ENCODE measurements around the gene MTMR10.

Gene MTMR10

GRCh38 chr15:30956216-30957124, 35.0 kb downstream of the MTMR10 start:
- no peak for DNase-seq

DNA sequence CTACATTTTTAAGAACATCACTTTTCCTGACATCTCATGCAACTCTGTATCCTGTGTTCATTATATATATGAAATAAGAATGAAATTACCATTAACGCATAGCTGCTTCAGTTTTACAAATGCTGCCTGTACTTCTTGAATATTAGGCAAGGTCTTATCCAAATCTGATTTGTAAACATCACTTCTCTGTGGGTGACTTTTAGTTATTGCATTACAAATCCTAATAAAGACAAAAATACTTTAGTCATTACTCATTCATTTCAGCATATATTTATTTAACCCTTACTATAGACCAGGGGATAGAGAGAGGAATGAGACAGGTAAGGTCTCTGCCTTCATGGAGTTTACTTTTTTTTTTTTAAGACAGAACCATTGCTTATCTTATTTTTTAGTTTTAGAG, 36.8 kb downstream of the MTMR10 start:
- DNase-seq = no peak

DNA sequence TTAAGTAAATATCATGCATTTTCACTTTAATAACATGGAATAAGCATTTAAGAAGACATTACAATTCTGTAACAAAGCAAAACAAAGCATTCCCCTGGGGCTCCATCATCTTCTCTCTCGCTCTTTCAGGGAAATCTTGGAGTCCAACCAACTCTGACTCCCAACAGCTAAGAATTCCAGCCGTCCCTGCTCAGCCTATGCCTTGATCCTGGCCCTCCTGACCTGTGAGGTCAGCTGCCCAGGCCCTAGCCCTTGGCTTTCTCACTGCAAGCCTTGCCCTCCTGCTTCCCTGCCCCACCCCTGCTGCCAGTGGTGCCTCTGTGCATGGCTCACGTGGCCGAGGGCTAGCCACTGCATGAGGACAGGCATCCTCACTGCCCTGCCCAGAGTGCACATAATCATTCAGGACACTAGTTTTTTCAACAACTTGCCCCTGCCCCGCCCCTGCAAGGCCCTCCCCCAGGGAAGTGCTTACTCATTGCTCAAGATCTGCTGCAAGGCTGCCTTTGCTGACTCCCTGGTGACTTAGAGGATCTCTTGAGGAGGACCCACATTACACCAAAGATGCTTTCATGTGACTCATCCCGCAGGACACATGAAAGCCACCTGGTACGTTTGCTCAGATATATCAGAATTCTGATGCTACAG, 37.6 kb downstream of the MTMR10 start:
- DNase-seq = peak; percentile 13

- DNase-seq = no peak
These were observed 38.2 kb downstream of the MTMR10 start for GRCh38 chr15:30953183-30953582.

DNA sequence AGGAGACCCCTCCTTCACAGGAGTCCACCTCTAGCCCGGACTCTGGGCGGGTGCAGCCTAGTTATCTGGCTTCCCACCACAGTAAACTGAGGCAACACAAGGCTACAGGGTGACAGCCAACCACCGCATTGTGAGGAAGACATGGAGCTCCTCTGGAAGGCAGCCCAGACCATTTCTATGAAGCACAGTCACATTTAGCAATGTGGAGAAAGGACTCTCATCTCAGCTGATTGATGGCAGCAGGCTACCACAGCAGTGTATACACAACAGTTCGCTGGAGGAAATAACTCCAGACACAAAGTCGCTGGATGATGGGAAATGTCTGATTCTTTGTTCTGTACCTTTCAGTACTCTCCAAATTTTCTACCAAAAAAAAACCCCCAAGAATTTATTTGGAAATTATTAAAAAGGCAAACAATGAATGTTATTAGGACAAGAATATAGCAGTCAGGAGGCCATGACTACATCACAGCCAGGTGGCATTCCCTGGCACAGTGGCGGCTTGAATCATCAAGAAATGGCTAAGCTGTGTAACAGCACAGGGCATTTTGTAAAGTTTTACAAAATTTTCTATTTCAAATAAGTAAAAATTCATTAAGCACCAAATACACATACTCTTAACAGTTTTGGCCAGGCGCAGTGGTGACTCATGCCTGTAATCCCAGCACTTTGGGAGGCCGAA, 47.6 kb downstream of the MTMR10 start:
- DNase-seq = no peak

- no peak for DNase-seq
These were observed 49.9 kb downstream of the MTMR10 start for GRCh38 chr15:30941520-30941919.

GRCh38 chr15:30940359-30940758, 51.1 kb downstream of the MTMR10 start:
- DNase-seq = no peak

GRCh38 chr15:30939161-30939560, 52.3 kb downstream of the MTMR10 start:
- no peak for DNase-seq

GRCh38 chr15:30933293-30933692, 58.1 kb downstream of the MTMR10 start:
- DNase-seq = no peak

DNA sequence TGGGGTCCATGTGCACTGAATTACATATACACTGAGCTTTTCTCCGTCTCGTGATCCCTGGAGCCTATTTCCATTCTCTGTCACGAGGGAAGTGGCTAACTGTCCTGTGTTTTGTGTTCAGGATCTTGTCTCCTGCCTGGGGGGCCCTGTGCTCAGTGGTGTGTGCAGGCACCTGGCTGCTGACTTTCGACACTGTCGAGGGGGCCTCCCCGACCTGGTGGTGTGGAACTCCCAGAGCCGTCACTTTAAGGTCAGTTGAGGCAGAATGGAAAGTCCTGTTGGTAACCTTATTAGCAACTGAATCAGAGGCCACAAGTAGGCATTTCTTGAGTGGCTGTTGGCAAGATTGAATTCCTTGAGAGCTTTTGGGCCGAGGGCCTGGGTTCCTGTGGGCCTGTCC, 61.0 kb downstream of the MTMR10 start:
- DNase-seq = no peak

GRCh38 chr15:30929982-30930381, 61.4 kb downstream of the MTMR10 start:
- no peak for DNase-seq

DNA sequence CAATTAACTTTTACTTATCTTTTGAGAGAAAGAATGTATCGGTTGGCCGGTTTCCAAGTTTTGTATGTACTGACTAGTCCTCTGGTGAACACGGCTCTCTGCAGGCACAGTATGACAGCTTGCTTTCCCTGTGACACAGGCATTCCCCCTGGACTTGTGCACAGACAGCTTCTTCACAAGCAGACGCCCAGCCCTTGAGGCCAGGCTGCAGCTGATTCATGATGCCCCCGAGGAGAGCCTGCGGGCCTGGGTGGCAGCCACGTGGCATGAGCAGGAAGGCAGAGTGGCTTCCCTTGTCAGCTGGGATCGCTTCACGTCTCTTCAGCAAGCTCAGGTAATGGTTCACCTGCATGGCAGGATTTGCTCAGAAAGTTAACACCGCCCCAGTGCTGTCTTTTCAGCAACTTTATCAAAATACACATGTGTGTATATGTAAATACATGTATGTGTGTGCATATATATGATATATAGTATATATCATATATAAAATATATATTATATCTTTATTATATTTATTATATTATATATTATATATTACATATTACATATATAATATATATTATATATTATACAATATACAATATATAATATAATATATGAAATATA, 62.3 kb downstream of the MTMR10 start:
- DNase-seq = no peak

DNA sequence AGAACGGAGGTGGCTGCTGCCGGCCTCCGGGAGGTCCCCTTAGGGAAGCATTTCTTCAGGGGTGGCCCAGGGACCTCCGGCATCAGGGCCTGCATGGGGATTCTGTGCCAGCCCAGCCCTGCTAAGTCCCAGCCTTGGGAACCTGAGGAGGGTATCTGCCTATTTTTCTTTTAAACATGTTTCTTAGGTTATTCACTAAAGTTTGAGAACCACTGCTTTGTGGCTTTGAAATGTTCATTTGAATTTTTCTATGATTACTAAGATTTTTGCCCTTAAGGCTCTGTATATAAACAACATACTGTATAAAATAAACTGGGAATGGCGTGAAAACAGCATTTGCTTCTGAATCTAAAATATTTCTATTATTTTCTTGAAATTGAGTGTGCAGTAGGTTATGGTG, 63.4 kb downstream of the MTMR10 start:
- no peak for DNase-seq

DNA sequence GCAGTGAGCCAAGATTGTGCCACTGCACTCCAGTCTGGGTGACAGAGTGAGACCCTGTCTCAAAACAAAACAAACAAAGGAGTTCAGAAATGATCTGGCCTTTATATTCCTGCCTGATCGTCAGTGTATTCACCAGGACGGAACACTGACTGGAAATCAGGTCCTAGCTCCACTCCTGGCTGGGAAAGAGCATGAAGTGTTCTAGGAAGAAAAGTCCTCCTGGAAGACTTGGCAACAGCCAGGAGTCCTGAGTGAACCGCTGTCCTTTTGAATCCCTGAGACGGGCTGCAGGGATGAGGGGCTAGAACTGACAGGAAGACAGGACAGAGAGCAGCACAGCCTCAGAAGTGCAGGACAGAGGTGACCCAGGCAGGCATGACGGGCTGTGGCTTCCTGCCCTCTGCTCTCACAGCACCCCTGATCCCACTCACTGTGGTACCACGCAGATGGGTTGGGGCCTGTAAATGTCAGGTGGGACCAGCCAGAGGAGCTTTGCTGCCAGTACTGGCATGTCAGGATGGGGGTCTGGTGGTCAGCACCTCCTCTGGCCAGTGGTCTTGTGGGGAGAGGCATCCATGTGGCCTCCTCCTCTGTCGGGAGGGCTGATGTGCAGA, 64.2 kb downstream of the MTMR10 start:
- DNase-seq = no peak

DNA sequence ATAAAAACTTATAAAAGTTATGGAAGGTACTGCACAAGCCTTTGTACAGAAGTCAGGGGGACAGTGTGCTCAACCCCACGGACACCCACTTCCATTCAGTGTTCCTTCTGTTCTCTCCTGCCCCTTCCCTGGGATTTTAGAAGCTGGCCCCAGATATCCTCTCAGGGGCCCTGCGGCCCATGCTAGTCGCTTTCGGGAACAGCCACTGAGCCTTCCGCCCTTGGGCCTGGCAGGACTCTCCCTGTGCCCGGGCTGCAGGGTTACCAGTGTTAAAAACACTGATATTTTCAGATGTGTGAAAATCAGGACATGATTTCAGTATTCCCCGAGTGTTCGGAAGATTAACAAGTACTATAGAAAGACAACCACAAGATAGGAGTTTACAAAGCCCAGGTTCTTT, 65.3 kb downstream of the MTMR10 start:
- DNase-seq = no peak

DNA sequence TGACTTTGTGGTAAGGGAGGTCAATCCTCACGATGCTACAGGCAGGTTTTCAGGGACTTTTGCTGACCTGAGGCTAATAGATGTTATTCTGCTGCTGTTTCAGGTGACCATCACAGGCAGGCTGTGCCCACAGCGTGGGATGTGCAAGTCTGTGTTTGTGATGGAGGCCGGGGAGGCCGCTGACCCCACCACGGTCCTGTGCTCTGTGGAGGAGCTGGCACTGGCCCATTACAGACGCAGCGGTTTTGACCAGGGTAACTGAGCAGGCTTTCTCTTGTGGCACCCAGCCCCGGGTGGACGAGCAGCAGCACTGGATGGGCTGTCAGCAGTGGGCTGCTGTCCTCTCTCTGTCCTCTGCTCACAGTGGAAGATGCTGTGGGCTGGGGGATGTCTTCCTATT, 65.7 kb downstream of the MTMR10 start:
- DNase-seq = no peak

DNA sequence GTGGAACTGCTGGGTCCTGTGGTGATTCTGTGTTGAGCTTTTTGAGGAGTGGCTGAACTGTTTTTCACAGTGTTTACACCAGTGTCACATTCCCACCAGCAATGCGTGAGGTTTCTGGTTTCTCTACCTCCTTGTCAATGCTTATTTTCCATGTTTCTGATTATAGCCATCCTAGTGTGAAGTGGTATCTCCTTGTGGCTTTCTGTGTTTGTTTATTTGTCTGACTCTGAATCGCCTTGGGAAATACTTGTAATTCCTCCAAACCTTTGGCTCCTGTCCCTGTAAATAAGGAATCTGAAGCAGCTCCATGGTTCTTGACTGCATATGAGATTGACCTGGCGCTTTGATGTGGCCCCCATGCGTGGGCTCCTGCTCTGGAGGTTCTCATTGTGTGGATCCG, 67.1 kb downstream of the MTMR10 start:
- DNase-seq = no peak

- no peak for DNase-seq
These were observed 68.0 kb downstream of the MTMR10 start for GRCh38 chr15:30923429-30923828.

- DNase-seq = no peak
These were observed 68.7 kb downstream of the MTMR10 start for GRCh38 chr15:30922480-30923311.

DNA sequence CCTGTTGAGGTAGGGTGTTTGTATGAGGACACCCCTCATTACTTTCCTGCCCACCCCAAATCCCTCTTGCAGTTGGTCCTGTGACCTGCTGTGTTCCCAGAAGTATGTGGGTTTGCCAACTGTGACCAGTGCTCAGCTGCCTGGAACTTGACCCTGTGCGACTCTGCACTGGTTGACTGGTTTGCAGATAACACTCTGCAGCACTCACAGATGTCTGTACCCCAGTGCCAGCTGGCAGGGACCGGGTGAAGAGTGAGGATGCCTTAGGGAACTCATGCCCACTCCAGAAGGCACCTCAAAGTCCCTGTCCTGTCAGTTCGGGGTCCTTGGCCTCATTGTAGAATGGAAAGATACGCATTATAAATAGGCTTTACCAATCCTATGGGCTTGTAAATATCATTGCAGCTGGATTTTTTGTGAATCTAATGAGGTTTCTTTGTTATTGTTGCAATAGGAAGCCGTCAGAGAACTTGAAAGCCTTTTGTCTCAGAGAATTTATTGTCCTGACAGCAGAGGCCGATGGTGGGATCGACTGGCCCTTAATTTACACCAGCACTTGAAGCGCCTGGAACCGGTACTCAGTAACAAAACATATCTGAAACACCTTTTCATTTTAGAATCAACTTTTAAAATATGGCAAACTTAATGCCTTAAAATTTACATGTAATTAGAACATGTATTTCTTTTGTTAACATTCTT, 69.5 kb downstream of the MTMR10 start:
- no peak for DNase-seq

- no peak for DNase-seq
These were observed 70.3 kb downstream of the MTMR10 start for GRCh38 chr15:30921106-30921505.

Measured in CD4-positive, alpha-beta T cell treated with Interleukin-17A for 4 hours (primary cell).